Measurements from ENCODE around the gene DDX6.
"Not testable (repeated sequence)": the region's sequence is repeated elsewhere in the genome, so short reads cannot be mapped to it uniquely, and the experiment has no call there.

DDX6 gene

DNA sequence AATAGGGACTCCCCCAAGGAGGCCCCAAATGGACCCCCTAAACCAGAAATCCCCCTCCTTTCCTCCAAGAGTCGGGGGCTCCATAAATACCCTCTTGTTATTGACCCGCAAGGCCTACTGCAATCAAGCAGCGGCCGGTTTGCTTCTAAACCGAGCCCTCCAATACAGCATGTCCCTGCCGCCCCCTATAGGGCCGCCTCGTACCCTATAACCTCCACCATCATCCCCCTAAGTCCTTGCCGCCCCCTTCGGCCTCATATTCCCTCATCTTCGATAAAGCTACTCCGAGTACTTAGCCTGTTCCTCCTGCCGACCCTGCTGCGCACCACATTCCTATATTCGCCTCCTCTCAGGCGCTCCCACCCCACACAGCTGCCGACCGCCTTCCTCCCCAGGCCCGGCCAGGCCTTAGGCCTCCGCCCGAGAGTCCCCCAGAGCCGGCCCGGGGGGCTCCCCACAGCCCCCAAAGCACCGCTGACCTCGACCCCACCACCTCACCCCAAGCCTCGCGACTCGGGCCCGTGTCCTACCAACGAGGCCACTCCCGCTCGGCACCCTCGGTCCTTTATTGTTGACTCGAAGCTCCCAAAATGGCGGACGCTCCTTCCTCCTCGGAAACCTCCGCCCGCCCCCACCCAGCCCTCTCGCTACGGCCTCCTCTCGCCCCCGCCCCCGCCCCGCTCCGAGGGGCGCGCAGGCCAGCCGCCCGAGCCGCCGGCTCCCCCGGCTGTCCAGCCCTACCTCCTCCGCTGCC is 430 bp downstream of the DDX6 start:
- Histone ChIP-seq H3K4me1 (ENCODE audit: control insufficient read depth in 1 of 2, insufficient read depth in 2 of 2, low read length in 2 of 2) (peaks cover 16 to 23% of the 10 kb centered on the region in 2 donors), H3K9ac (ENCODE audit: low read depth in 1 of 2, low read length in 2 of 2) (peak overlapping the region; percentile 92 to 100), H3K27ac (ENCODE audit: low read depth, low read length) (peak overlapping the region; percentile 99), H3K9me3 (ENCODE audit: control insufficient read depth in 1 of 2, low read length in 2 of 2) (no peaks in the 10 kb centered on the region), H3K4me3 (ENCODE audit: low read depth in 1 of 2, low read length in 2 of 2) (peak overlapping the region; percentile 91), H3K27me3 (ENCODE audit: control insufficient read depth in 1 of 2, insufficient read depth in 2 of 2, low read length in 2 of 2) (no peaks in the 10 kb centered on the region), H3K36me3 (ENCODE audit: control insufficient read depth in 1 of 2, insufficient read depth in 2 of 2, low read length in 2 of 2) (peaks cover 2 to 7% of the 10 kb centered on the region in 2 donors)

DNA sequence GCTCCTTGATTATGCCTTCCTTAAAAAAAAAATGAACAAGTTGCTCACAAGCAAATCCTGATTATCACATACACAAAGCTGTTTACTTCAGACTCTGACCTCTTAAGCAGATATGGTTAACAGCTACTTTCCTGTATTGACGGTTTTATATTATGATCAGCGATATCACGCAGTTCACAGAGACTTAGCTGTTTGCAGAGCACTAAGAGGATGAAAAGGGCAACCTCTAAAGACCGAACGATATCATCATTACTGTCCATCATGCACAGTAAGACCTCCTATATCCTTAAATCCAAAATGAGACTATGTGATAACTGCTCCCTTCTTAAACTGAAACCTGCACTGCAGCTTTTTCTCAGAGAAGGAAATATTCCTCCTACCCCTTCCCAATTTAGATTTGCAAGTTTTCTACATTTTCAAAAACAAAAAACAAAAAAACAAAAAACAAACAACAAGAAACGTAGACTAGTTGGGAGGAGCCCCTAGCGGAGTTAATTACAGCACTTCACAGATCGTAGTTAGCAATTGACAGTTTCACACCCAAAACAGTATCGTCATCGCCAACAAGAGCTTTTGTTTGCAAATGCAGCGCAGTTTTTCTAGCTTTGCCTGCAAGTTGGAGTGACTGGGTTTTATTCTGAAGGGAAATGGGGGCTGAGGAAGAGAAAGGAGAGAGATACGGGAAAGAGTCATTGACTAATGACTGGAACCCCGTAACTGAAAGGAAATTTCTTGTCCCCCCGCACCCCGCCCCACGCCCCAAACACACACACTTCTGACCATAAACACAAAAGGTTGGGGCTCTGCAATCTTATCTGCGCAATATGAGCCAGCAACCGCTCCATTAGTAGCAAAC is 1.2 kb downstream of the DDX6 start:
- peaks cover 4 to 7% of the 10 kb centered on the region in 2 donors for H3K36me3 ChIP-seq (ENCODE audit: control insufficient read depth in 1 of 2, insufficient read depth in 2 of 2, low read length in 2 of 2)
- peaks cover 16 to 23% of the 10 kb centered on the region in 2 donors for H3K4me1 ChIP-seq (ENCODE audit: control insufficient read depth in 1 of 2, insufficient read depth in 2 of 2, low read length in 2 of 2)
- no peaks in the 10 kb centered on the region for H3K9me3 ChIP-seq (ENCODE audit: control insufficient read depth in 1 of 2, low read length in 2 of 2)
- H3K27me3 ChIP-seq (ENCODE audit: control insufficient read depth in 1 of 2, insufficient read depth in 2 of 2, low read length in 2 of 2) = no peaks in the 10 kb centered on the region
- peak overlapping the region; percentile 91 to 100 for H3K9ac ChIP-seq (ENCODE audit: low read depth in 1 of 2, low read length in 2 of 2)
- peak overlapping the region; percentile 91 for H3K4me3 ChIP-seq (ENCODE audit: low read depth in 1 of 2, low read length in 2 of 2)
- peak overlapping the region; percentile 99 for H3K27ac ChIP-seq (ENCODE audit: low read depth, low read length)

DNA sequence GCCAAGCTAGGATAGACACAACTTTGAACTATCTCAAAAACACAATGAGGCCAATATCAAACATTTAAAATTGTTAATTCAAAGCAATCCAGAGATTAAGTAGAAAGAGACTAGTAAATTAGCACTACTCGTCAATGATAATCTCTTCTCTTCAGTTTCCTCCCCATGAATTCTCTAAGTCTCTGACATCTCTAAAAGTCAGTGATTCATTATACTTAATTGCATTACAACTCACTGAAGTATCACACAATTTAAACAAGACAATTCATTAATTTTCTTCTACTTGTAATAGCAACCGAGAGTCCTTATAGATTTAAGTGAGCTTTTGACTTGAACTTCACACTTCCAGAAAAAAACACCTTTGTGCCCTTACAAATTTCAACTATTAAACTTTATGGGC is 4.3 kb downstream of the DDX6 start:
- no peaks in the 10 kb centered on the region for H3K9me3 ChIP-seq (ENCODE audit: control insufficient read depth in 1 of 2, low read length in 2 of 2)
- peak overlapping the region in 1 of 2 donors; percentile 23 for H3K4me3 ChIP-seq (ENCODE audit: low read depth in 1 of 2, low read length in 2 of 2)
- H3K27ac ChIP-seq (ENCODE audit: low read depth, low read length) = no peak overlapping the region
- no peak overlapping the region for H3K9ac ChIP-seq (ENCODE audit: low read depth in 1 of 2, low read length in 2 of 2)
- H3K36me3 ChIP-seq (ENCODE audit: control insufficient read depth in 1 of 2, insufficient read depth in 2 of 2, low read length in 2 of 2) = peaks cover 7 to 26% of the 10 kb centered on the region in 2 donors
- H3K4me1 ChIP-seq (ENCODE audit: control insufficient read depth in 1 of 2, insufficient read depth in 2 of 2, low read length in 2 of 2) = peaks cover 16 to 19% of the 10 kb centered on the region in 2 donors
- no peaks in the 10 kb centered on the region for H3K27me3 ChIP-seq (ENCODE audit: control insufficient read depth in 1 of 2, insufficient read depth in 2 of 2, low read length in 2 of 2)

DNA sequence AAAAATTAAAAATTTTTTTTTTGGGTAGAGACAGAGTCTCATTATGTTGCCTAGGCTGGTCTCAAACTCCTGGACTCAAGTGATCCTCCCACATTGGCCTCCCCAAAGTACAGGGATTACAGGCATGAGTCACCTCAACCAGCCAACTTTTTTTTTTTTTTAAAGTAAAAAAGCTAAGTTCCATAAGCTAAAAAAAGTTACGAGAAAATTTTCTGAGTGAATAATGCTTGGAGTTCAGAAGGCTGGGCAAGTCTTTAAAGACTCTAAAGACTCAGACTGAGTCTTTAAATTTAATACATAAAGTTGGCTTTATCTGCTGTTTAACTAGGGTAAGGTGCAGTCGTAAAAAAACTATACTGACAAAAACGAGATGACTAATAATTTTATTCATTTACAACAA is 5.6 kb downstream of the DDX6 start:
- Histone ChIP-seq H3K4me3 (ENCODE audit: low read depth in 1 of 2, low read length in 2 of 2) (no peak overlapping the region), H3K27ac (ENCODE audit: low read depth, low read length) (no peak overlapping the region), H3K36me3 (ENCODE audit: control insufficient read depth in 1 of 2, insufficient read depth in 2 of 2, low read length in 2 of 2) (peaks cover 12 to 35% of the 10 kb centered on the region in 2 donors), H3K9ac (ENCODE audit: low read depth in 1 of 2, low read length in 2 of 2) (no peak overlapping the region), H3K9me3 (ENCODE audit: control insufficient read depth in 1 of 2, low read length in 2 of 2) (no peaks in the 10 kb centered on the region), H3K27me3 (ENCODE audit: control insufficient read depth in 1 of 2, insufficient read depth in 2 of 2, low read length in 2 of 2) (no peaks in the 10 kb centered on the region), H3K4me1 (ENCODE audit: control insufficient read depth in 1 of 2, insufficient read depth in 2 of 2, low read length in 2 of 2) (peaks cover 16 to 19% of the 10 kb centered on the region in 2 donors)

DNA sequence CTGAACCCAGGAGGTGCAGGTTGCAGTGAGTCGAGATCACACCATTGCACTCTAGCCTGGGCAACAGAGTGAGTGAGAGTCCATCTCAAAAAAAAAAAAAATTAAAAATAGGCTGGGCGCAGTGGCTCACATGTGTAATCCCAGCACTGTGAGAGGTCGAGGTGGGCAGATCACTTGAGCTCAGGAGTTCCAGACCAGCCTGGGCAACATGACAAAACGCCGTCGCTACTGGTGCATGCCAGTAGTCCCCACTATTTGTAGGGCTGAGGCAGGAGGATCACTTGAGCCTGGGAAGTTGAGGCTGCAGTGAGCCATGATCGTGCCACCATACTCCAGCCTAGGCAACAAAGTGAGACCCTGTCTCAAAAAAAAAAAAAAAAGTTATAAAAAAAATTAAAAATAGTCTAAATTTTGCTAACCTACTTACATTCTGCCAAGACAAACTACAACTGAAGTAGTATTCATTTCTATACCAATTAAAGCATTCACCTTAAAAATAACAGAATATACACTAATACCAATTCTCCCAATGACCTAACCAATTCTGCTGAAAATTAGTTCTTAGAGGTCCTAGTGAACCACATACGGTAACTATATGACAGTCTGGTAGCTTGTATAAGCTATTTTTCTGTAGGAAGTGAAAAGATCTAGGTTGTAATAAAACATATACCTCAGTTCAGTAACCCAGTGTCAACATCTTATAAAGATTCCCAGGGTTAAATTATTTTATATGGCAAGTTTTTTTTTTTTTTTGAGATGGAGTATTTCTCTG is 7.1 kb downstream of the DDX6 start:
- Histone ChIP-seq H3K4me1 (ENCODE audit: control insufficient read depth in 1 of 2, insufficient read depth in 2 of 2, low read length in 2 of 2) (peaks cover 16 to 19% of the 10 kb centered on the region in 2 donors), H3K9me3 (ENCODE audit: control insufficient read depth in 1 of 2, low read length in 2 of 2) (no peaks in the 10 kb centered on the region), H3K9ac (ENCODE audit: low read depth in 1 of 2, low read length in 2 of 2) (no peak overlapping the region), H3K36me3 (ENCODE audit: control insufficient read depth in 1 of 2, insufficient read depth in 2 of 2, low read length in 2 of 2) (peaks cover 14 to 49% of the 10 kb centered on the region in 2 donors), H3K27me3 (ENCODE audit: control insufficient read depth in 1 of 2, insufficient read depth in 2 of 2, low read length in 2 of 2) (no peaks in the 10 kb centered on the region), H3K4me3 (ENCODE audit: low read depth in 1 of 2, low read length in 2 of 2) (no peak overlapping the region), H3K27ac (ENCODE audit: low read depth, low read length) (no peak overlapping the region)

DNA sequence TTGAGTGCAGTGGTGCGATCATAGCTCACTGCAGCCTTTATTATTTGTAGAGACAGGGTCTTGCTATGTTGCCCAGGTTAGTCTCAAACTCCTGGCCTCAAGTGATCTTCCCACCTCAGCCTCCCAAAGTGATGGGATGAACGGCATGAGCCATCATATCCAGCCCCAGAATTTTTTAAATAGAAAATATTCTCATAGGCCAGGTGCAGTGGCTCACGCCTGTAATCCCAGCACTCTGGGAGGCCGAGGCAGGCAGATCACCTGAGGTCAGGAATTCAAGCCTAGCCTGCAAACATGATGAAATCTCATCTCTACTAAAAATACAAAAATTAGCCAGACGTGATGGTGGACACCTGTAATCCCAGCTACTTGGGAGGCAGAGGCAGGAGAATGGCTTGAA is 7.6 kb downstream of the DDX6 start:
- not testable (repeated sequence) for H3K27ac ChIP-seq (ENCODE audit: low read depth, low read length); H3K27me3 ChIP-seq (ENCODE audit: control insufficient read depth in 1 of 2, insufficient read depth in 2 of 2, low read length in 2 of 2); H3K9ac ChIP-seq (ENCODE audit: low read depth in 1 of 2, low read length in 2 of 2); H3K4me3 ChIP-seq (ENCODE audit: low read depth in 1 of 2, low read length in 2 of 2); H3K9me3 ChIP-seq (ENCODE audit: control insufficient read depth in 1 of 2, low read length in 2 of 2)
- H3K36me3 ChIP-seq (ENCODE audit: control insufficient read depth in 1 of 2, insufficient read depth in 2 of 2, low read length in 2 of 2) = peaks cover 16 to 55% of the 10 kb centered on the region in 2 donors
- H3K4me1 ChIP-seq (ENCODE audit: control insufficient read depth in 1 of 2, insufficient read depth in 2 of 2, low read length in 2 of 2) = peaks cover 15 to 16% of the 10 kb centered on the region in 2 donors

DNA sequence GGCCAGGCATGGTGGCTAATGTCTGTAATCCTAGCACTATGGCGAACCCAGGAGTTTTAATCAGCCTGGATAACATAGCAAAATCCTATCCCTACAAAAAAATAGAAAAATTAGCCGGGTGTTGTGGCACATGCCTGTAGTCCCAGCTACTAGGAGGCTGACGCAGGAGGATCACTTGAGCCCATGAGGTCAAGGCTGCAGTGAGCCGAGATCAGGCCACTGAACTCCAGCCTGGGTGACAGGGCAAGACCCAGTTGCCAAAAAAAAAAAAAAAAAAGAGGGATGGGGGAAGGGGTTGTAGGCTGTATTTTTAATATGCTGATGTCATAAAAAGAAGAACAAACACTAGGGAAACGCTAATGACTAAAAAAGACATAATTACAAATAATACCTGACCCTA is 12.1 kb downstream of the DDX6 start:
- H3K27ac ChIP-seq (ENCODE audit: low read depth, low read length) = no peak overlapping the region
- peaks cover 26 to 90% of the 10 kb centered on the region in 2 donors for H3K36me3 ChIP-seq (ENCODE audit: control insufficient read depth in 1 of 2, insufficient read depth in 2 of 2, low read length in 2 of 2)
- H3K9me3 ChIP-seq (ENCODE audit: control insufficient read depth in 1 of 2, low read length in 2 of 2) = no peaks in the 10 kb centered on the region
- no peak overlapping the region for H3K9ac ChIP-seq (ENCODE audit: low read depth in 1 of 2, low read length in 2 of 2)
- H3K4me1 ChIP-seq (ENCODE audit: control insufficient read depth in 1 of 2, insufficient read depth in 2 of 2, low read length in 2 of 2) = no peaks in the 10 kb centered on the region
- H3K4me3 ChIP-seq (ENCODE audit: low read depth in 1 of 2, low read length in 2 of 2) = no peak overlapping the region
- H3K27me3 ChIP-seq (ENCODE audit: control insufficient read depth in 1 of 2, insufficient read depth in 2 of 2, low read length in 2 of 2) = no peaks in the 10 kb centered on the region

DNA sequence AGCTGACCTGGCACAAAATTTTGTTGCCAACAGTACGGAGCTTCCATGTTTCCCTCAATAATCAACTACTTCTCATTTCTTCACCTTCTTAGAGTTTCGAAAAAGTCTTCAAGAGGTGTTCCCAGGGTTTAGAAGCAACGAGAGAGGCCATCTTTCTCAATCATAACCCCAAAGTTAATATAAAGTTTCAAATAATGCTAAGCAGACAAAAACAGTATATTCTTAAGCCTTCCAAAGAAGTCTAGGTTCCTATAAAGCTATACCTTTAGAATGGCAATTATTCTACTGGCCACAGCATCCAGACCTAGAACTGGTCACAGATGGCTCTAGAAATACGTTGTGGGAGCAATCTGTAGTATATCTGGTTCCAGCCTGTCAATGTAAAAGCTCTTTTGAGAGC is 16.9 kb downstream of the DDX6 start:
- Histone ChIP-seq H3K36me3 (ENCODE audit: control insufficient read depth in 1 of 2, insufficient read depth in 2 of 2, low read length in 2 of 2) (peaks cover 35 to 66% of the 10 kb centered on the region in 2 donors), H3K27me3 (ENCODE audit: control insufficient read depth in 1 of 2, insufficient read depth in 2 of 2, low read length in 2 of 2) (no peaks in the 10 kb centered on the region), H3K9me3 (ENCODE audit: control insufficient read depth in 1 of 2, low read length in 2 of 2) (no peaks in the 10 kb centered on the region), H3K27ac (ENCODE audit: low read depth, low read length) (no peak overlapping the region), H3K4me1 (ENCODE audit: control insufficient read depth in 1 of 2, insufficient read depth in 2 of 2, low read length in 2 of 2) (peaks cover 7 to 20% of the 10 kb centered on the region in 2 donors), H3K4me3 (ENCODE audit: low read depth in 1 of 2, low read length in 2 of 2) (no peak overlapping the region), H3K9ac (ENCODE audit: low read depth in 1 of 2, low read length in 2 of 2) (no peak overlapping the region)

DNA sequence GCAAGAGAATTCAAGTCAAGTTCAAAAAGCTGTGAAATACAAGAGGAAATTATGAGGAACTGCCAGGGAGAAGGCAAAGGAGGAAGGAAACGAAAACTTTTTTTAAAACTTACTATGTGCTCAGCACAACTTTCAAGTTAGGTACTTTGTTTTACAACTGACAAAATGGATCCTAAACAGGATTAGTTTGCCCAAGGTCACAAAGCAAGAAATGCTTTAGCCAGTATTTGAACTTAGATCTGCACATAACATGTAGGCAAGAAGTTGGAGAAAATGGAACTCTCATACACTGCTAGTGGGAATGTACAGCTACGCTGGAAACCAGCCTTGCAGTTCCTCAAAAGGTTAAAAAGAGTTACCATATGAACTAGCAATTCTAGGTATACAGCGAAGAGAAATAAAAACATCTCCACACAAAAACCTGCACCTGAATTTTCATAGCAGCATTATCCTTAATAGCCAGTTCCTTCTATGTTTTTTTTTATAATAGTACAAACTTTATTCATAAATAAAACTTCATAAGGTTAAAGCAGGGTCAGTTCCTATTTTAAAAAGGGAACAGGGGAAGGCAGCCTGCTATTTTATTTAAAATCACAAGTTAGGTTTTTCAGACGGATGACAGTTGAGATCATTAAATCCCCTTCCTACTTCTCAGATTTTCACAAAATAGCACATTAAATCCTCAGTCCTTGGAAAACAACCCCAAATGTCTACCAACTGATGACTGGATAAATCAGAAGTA is 19.2 kb downstream of the DDX6 start:
- Histone ChIP-seq H3K4me1 (ENCODE audit: control insufficient read depth in 1 of 2, insufficient read depth in 2 of 2, low read length in 2 of 2) (peaks cover 13 to 23% of the 10 kb centered on the region in 2 donors), H3K36me3 (ENCODE audit: control insufficient read depth in 1 of 2, insufficient read depth in 2 of 2, low read length in 2 of 2) (peaks cover 25 to 58% of the 10 kb centered on the region in 2 donors), H3K9me3 (ENCODE audit: control insufficient read depth in 1 of 2, low read length in 2 of 2) (no peaks in the 10 kb centered on the region), H3K4me3 (ENCODE audit: low read depth in 1 of 2, low read length in 2 of 2) (no peak overlapping the region), H3K27ac (ENCODE audit: low read depth, low read length) (no peak overlapping the region), H3K27me3 (ENCODE audit: control insufficient read depth in 1 of 2, insufficient read depth in 2 of 2, low read length in 2 of 2) (no peaks in the 10 kb centered on the region), H3K9ac (ENCODE audit: low read depth in 1 of 2, low read length in 2 of 2) (no peak overlapping the region)

All from duodenal mucosa (tissue), 2 donors.